Measurements from ENCODE around the gene THAP7.
"Not testable (repeated sequence)": the region's sequence is repeated elsewhere in the genome, so short reads cannot be mapped to it uniquely, and the experiment has no call there.

- TF ChIP-seq TAL1 (IDR thresholded peaks at IDR 0.05); HDAC6 (IDR thresholded peaks at IDR 0.05; ENCODE audit: low read depth, low read length); GABPA (tag; conservative IDR thresholded peaks at IDR 0.05; ENCODE audit: low read depth); EZH2 (IDR thresholded peaks at IDR 0.05; ENCODE audit: borderline replicate concordance, low read depth, low read length); EGR1 (conservative IDR thresholded peaks at IDR 0.05); ELK1 (CRISPR knock-in tag; IDR thresholded peaks at IDR 0.05); ZKSCAN1 (IDR thresholded peaks at IDR 0.05; ENCODE audit: low read depth, low read length); RAD21 (CRISPR knock-in tag; conservative IDR thresholded peaks at IDR 0.05 in 1 of 2, IDR thresholded peaks at IDR 0.05 in 1 of 2); MAX (CRISPR knock-in tag; IDR thresholded peaks at IDR 0.05); HDAC1 (IDR thresholded peaks at IDR 0.05): not testable (repeated sequence)
- peak; percentile 24 for TF ChIP-seq ARHGAP35 (IDR thresholded peaks at IDR 0.05; ENCODE audit: partially characterized antibody)
These were observed 29.8 kb downstream of the THAP7 start for GRCh38 chr22:20972014-20972694.
